CD4-positive, alpha-beta T cell (primary cell): Measurements from ENCODE around the gene TEDC1. TPM values are rescaled to one million over a fixed set of nuclear protein-coding genes. Genes with fewer than 3 reads are reported as not detected.

ENCODE experiments used
- ATAC-seq: fragments of 200-7000 bp; cut with Tn5 transposase; one replicate; pipeline ENCODE4 v1.10.0; 2022; ENCODE audit warnings: mild to moderate bottlenecking; ENCODE audit not compliant: poor library complexity
- CTCF ChIA-PET: fragments of 350-600 bp; sonication (Branson Sonifier 250); formaldehyde crosslinking; loops from one replicate; lab custom pipeline; 2021; ENCODE audit warnings: antibody characterized with exemption, inconsistent platforms; lab: Charles Lee
- POLR2A ChIA-PET: fragments of 350-600 bp; sonication (Branson Sonifier 250); formaldehyde crosslinking; loops from one replicate; lab custom pipeline; 2021; ENCODE audit warnings: antibody characterized with exemption, inconsistent platforms; lab: Charles Lee
- DNase-seq, 14 experiments: peaks; one replicate each; pipeline ENCODE4 v3.0.0-alpha.2; 2013 to 2020; ENCODE audit warnings: mixed read lengths in 2 of 14
- H3K27ac ChIP-seq, 2 donors: one replicate each; pipeline versions ENCODE4 v1.5.1 to v1.7.0; 2013; ENCODE audit warnings: low read length in 2 of 2, low read depth in 1 of 2, mild to moderate bottlenecking in 1 of 2
- H3K27me3 ChIP-seq, 2 experiments: 1 replicate in 1 of 2; 2 replicates in 1 of 2; pipeline versions ENCODE4 v1.6.1 to v1.7.0; 2013; ENCODE audit warnings: low read length in 2 of 2, control low read depth in 1 of 2, mild to moderate bottlenecking in 1 of 2, moderate library complexity in 1 of 2; ENCODE audit not compliant: insufficient read depth in 2 of 2, control insufficient read depth in 1 of 2
- H3K36me3 ChIP-seq: one replicate; pipeline ENCODE4 v1.6.1; 2013; ENCODE audit warnings: low read length, control low read depth; ENCODE audit not compliant: insufficient read depth
- H3K4me1 ChIP-seq: one replicate; pipeline ENCODE4 v1.6.1; 2013; ENCODE audit warnings: low read length, control low read depth; ENCODE audit not compliant: insufficient read depth
- H3K4me3 ChIP-seq: one replicate; pipeline ENCODE4 v1.5.1; 2013; ENCODE audit warnings: mild to moderate bottlenecking, low read length, moderate library complexity
- H3K9me3 ChIP-seq, 2 experiments: 1 replicate in 1 of 2; 2 replicates in 1 of 2; pipeline versions ENCODE4 v1.6.1 to v1.7.0; 2013; ENCODE audit warnings: low read length in 2 of 2, mild to moderate bottlenecking in 2 of 2, control low read depth in 1 of 2, moderate library complexity in 1 of 2; ENCODE audit not compliant: control insufficient read depth in 1 of 2, insufficient read depth in 1 of 2
- H3K27ac Mint-ChIP-seq: one replicate; pipeline ENCODE4 v1.8.0; 2020; ENCODE audit warnings: mixed read lengths
- H3K27me3 Mint-ChIP-seq: one replicate; pipeline ENCODE4 v1.8.0; 2021; ENCODE audit warnings: mixed read lengths
- H3K36me3 Mint-ChIP-seq: one replicate; pipeline ENCODE4 v1.8.0; 2021; ENCODE audit warnings: low read depth, mixed read lengths
- H3K4me1 Mint-ChIP-seq: one replicate; pipeline ENCODE4 v1.8.0; 2021; ENCODE audit warnings: low read depth, mixed read lengths
- H3K4me3 Mint-ChIP-seq: one replicate; pipeline ENCODE4 v1.8.0; 2020; ENCODE audit warnings: mild to moderate bottlenecking, mixed read lengths
- H3K9me3 Mint-ChIP-seq: one replicate; pipeline ENCODE4 v1.8.0; 2020; ENCODE audit warnings: mixed read lengths
- CTCF ChIP-seq: fragments of 200-600 bp; IDR thresholded peaks from one replicate; pipeline ENCODE4 v1.8.0; 2022; ENCODE audit warnings: antibody characterized with exemption, mild to moderate bottlenecking
- intact Hi-C, 2 experiments: fragments of 100-400 bp; cut with DNase I in 1 of 2; cut with micrococcal nuclease in 1 of 2; formaldehyde crosslinking; loops; one replicate each; pipeline versions ENCODE4 v1.15.1 to v1.9.0; 2023 to 2025; cut with DNase I, micrococcal nuclease
- total RNA-seq, 174 experiments: library from RNA in 2 of 174; stranded (reverse) in 2 of 174; gene quantifications; one replicate each; pipeline ENCODE4 v1.2.3 and lab custom pipeline; 2021 to 2026

Gene TEDC1
- total RNA-seq, 2 experiments from 2014 or later = 102 to 108 TPM

GRCh38 chr14:105473033-105473676, 17.9 kb upstream of the TEDC1 start:
- intact Hi-C loops = no loop called here
- Histone ChIP-seq H3K9me3 (peaks cover 0 to 16% of the 10 kb centered on the region in 2 experiments), H3K27me3 (peaks cover 10% of the 10 kb centered on the region in 2 experiments), H3K27ac (no peak overlapping the region), H3K4me1 (peaks cover 51% of the 10 kb centered on the region), H3K36me3 (peaks cover 8% of the 10 kb centered on the region), H3K4me3 (peak overlapping the region; percentile 59)
- ChIA-PET POLR2A (interaction anchor here (1.0 to 1.6 kb wide), 5 partner anchors 9 to 102 kb away, joined by 3 to 6 read pairs (median 4); partner anchors contain the start of gene TEDC1), CTCF (interaction anchor here (4.6 kb wide), 1 partner anchor 17 kb away, joined by 28 read pairs; the partner anchor contains the start of gene TEDC1)
- Mint-ChIP-seq H3K4me3 (peak overlapping the region; percentile 20), H3K27me3 (no peaks in the 10 kb centered on the region), H3K27ac (no peak overlapping the region), H3K36me3 (no peaks in the 10 kb centered on the region), H3K4me1 (peaks cover 16% of the 10 kb centered on the region), H3K9me3 (no peaks in the 10 kb centered on the region)
- DNase-seq (no peak), ATAC-seq (no peak)
- no peak for TF ChIP-seq CTCF

GRCh38 chr14:105473677-105474482, 17.2 kb upstream of the TEDC1 start:
- Histone ChIP-seq H3K9me3 (peaks cover 0 to 16% of the 10 kb centered on the region in 2 experiments), H3K4me3 (peak overlapping the region; percentile 59), H3K36me3 (peaks cover 5% of the 10 kb centered on the region), H3K27me3 (peaks cover 10% of the 10 kb centered on the region in 2 experiments), H3K4me1 (peaks cover 56% of the 10 kb centered on the region), H3K27ac (no peak overlapping the region)
- peak overlapping the region; percentile 42 for H3K27ac Mint-ChIP-seq
- H3K4me3 Mint-ChIP-seq = peak overlapping the region; percentile 82
- no peak for TF ChIP-seq CTCF
- H3K27me3 Mint-ChIP-seq = no peaks in the 10 kb centered on the region
- intact Hi-C loops = no loop called here
- ChIA-PET POLR2A (interaction anchor here (1.0 to 1.6 kb wide), 5 partner anchors 8 to 103 kb away, joined by 3 to 6 read pairs (median 4); partner anchors contain the start of gene TEDC1), CTCF (interaction anchor here (4.6 kb wide), 1 partner anchor 16 kb away, joined by 28 read pairs; the partner anchor contains the start of gene TEDC1)
- DNase-seq = peak; percentile 53 to 87 (median 80)
- no peaks in the 10 kb centered on the region for H3K9me3 Mint-ChIP-seq
- peaks cover 16% of the 10 kb centered on the region for H3K4me1 Mint-ChIP-seq
- peak; percentile 66 for ATAC-seq
- H3K36me3 Mint-ChIP-seq = no peaks in the 10 kb centered on the region

GRCh38 chr14:105474483-105475268, 16.4 kb upstream of the TEDC1 start, which contains the start of gene CRIP2:
CRIP2 (plus strand) TSS chr14:105474821; CDS start chr14:105474863, 42 bp downstream.
- Histone ChIP-seq H3K27ac (no peak within 1 kb of the TSS), H3K9me3 (peaks cover 0 to 19% of the 10 kb centered on the region in 2 experiments), H3K36me3 (peaks cover 3% of the 10 kb centered on the region), H3K4me1 (peaks cover 63% of the 10 kb centered on the region), H3K4me3 (peak within 1 kb of the TSS; percentile 59), H3K27me3 (peaks cover 10% of the 10 kb centered on the region in 2 experiments)
- Mint-ChIP-seq H3K4me3 (peak within 1 kb of the TSS; percentile 82), H3K4me1 (peaks cover 19% of the 10 kb centered on the region), H3K27me3 (no peaks in the 10 kb centered on the region), H3K36me3 (no peaks in the 10 kb centered on the region), H3K9me3 (no peaks in the 10 kb centered on the region), H3K27ac (peak within 1 kb of the TSS; percentile 42)
- peak; percentile 13 for ATAC-seq
- intact Hi-C loops = no loop called here
- TF ChIP-seq CTCF = no peak
- peak in 6 of 14 experiments; percentile 41 to 85 (median 62) for DNase-seq
- POLR2A ChIA-PET = interaction anchor here (1.0 to 1.6 kb wide), 5 partner anchors 7 to 104 kb away, joined by 3 to 6 read pairs (median 4); partner anchors contain the start of gene TEDC1
- CTCF ChIA-PET = interaction anchor here (2.7 to 4.6 kb wide), 2 partner anchors 15 kb away, joined by 12 to 28 read pairs; partner anchors contain the start of gene TEDC1
